Endothelial cell of umbilical vein (primary cell): ENCODE measurements around the gene UBAP2L. TPM values are rescaled to one million over a fixed set of nuclear protein-coding genes. Genes with fewer than 3 reads are reported as not detected.

ENCODE experiments used
- Bru-seq: library from RNA; stranded (reverse); fragments of 400-500 nt; gene quantifications from one replicate; lab custom pipeline; 2021; lab: Mats Ljungman, UMichigan
- BruChase-seq, 2 experiments: library from RNA; stranded (reverse); fragments of 400-500 nt; gene quantifications; one replicate each; lab custom pipeline; 2021; lab: Mats Ljungman, UMichigan
- BruUV-seq: library from RNA; stranded (reverse); fragments of 400-500 nt; replicated peaks from 2 replicates; lab custom pipeline; 2021; lab: Mats Ljungman, UMichigan
- CTCF ChIA-PET: fragments of 300-600, 350-600 bp; sonication (Branson Sonifier 250); formaldehyde crosslinking; loops from one replicate; lab custom pipeline; 2021; ENCODE audit warnings: antibody characterized with exemption, inconsistent platforms; lab: Charles Lee
- POLR2A ChIA-PET: fragments of 300-600, 350-600 bp; sonication (Branson Sonifier 250); formaldehyde crosslinking; loops from one replicate; lab custom pipeline; 2021; ENCODE audit warnings: antibody characterized with exemption, inconsistent platforms; lab: Charles Lee
- DNase-seq: peaks from one replicate; pipeline ENCODE4 v3.0.0-alpha.2; 2011; ENCODE audit warnings: low read depth, low spot score
- FAIRE-seq: peaks from 2 replicates; lab custom pipeline; 2011; peaks lifted over from hg19 to GRCh38; lab: Jason Lieb, UNC
- H2AFZ ChIP-seq: 2 replicates; pipeline ENCODE4 v1.6.0; 2012; ENCODE audit warnings: low read depth, low read length, control low read depth, inconsistent platforms
- H3K27ac ChIP-seq: 2 replicates; pipeline ENCODE4 v1.5.1; 2011; ENCODE audit warnings: low read depth, mild to moderate bottlenecking, control low read depth, low read length, moderate library complexity; ENCODE audit not compliant: insufficient read depth
- H3K27me3 ChIP-seq, 2 experiments: 2 replicates each; pipeline versions ENCODE4 v1.6.0 to v1.6.1; 2011; ENCODE audit warnings: low read length in 2 of 2, mixed read lengths in 1 of 2; ENCODE audit not compliant: control insufficient read depth in 2 of 2, insufficient read depth in 2 of 2
- H3K36me3 ChIP-seq, 2 experiments: 2 replicates in 1 of 2; 3 replicates in 1 of 2; pipeline ENCODE4 v1.5.1; 2011; ENCODE audit warnings: low read length in 2 of 2, mild to moderate bottlenecking in 1 of 2, moderate library complexity in 1 of 2; ENCODE audit not compliant: control insufficient read depth in 2 of 2, insufficient read depth in 2 of 2; ENCODE audit errors: extremely low read depth in 1 of 2
- H3K4me1 ChIP-seq: 3 replicates; pipeline ENCODE4 v1.5.1; 2011; ENCODE audit warnings: mild to moderate bottlenecking, low read length; ENCODE audit not compliant: control insufficient read depth, insufficient read depth; ENCODE audit errors: extremely low read depth
- H3K4me2 ChIP-seq: 2 replicates; pipeline ENCODE4 v1.6.1; 2011; ENCODE audit warnings: low read length, control low read depth, mixed read lengths; ENCODE audit not compliant: insufficient read depth
- H3K4me3 ChIP-seq, 3 experiments: fragments of 200-600 bp in 1 of 3; sonication (generic), shearing (Covaris generic) in 1 of 3; replicated peaks in 1 of 3; 2 replicates each; pipeline ENCODE4 v1.5.1; 2011 to 2016; ENCODE audit warnings: control low read depth in 3 of 3, low read length in 3 of 3, mild to moderate bottlenecking in 2 of 3, inconsistent platforms in 1 of 3, low read depth in 1 of 3, moderate library complexity in 1 of 3; ENCODE audit not compliant: insufficient read depth in 1 of 3
- H3K79me2 ChIP-seq: 2 replicates; pipeline ENCODE4 v1.6.0; 2012; ENCODE audit warnings: low read length, inconsistent platforms; ENCODE audit not compliant: control insufficient read depth, insufficient read depth
- H3K9ac ChIP-seq: replicated peaks from 2 replicates; pipeline ENCODE3; 2011; ENCODE audit warnings: low read length, control low read depth; ENCODE audit not compliant: insufficient read depth; ENCODE audit errors: extremely low read depth
- H3K9me1 ChIP-seq: replicated peaks from 3 replicates; pipeline ENCODE4 v1.6.0; 2011; ENCODE audit warnings: mild to moderate bottlenecking, low read length; ENCODE audit not compliant: control insufficient read depth, insufficient read depth; ENCODE audit errors: extremely low read depth
- H3K9me3 ChIP-seq: replicated peaks from 2 replicates; pipeline ENCODE4 v1.5.1; 2012; ENCODE audit warnings: low read length, inconsistent platforms; ENCODE audit not compliant: control insufficient read depth, insufficient read depth
- H4K20me1 ChIP-seq: replicated peaks from 2 replicates; pipeline ENCODE3; 2011; ENCODE audit warnings: mild to moderate bottlenecking, low read length; ENCODE audit not compliant: control insufficient read depth, insufficient read depth; ENCODE audit errors: extremely low read depth
- EZH2 ChIP-seq: IDR thresholded peaks from 2 replicates; pipeline ENCODE4 v1.6.1; 2012; ENCODE audit warnings: borderline replicate concordance, low read depth, mild to moderate bottlenecking, moderate library complexity, low read length, inconsistent platforms; ENCODE audit not compliant: severe bottlenecking
- MAX ChIP-seq: IDR thresholded peaks from 2 replicates; pipeline ENCODE4 v1.6.1; 2011; ENCODE audit not compliant: insufficient read depth, insufficient read length
- MYC ChIP-seq: IDR thresholded peaks from one replicate; pipeline ENCODE4 v1.6.1; 2011; ENCODE audit warnings: mild to moderate bottlenecking, low read depth, low read length
- POLR2A ChIP-seq: IDR thresholded peaks from 2 replicates; pipeline ENCODE4 v1.6.1; 2012; ENCODE audit warnings: low read depth, mild to moderate bottlenecking, control low read depth, low read length
- POLR2AphosphoS5 ChIP-seq: IDR thresholded peaks from 2 replicates; pipeline ENCODE4 v1.6.1; 2012; ENCODE audit warnings: low read depth, mild to moderate bottlenecking, control low read depth, low read length, moderate library complexity; ENCODE audit not compliant: insufficient read depth
- dilution Hi-C: fragments of 300-500 bp; cut with MboI; formaldehyde crosslinking; loops from one replicate; pipeline ENCODE4 v1.15.0; 2019; ENCODE audit warnings: low sequenced_read_pairs; ENCODE audit not compliant: extremely low pct_ligation_motif_present
- intact Hi-C: fragments of 100-400 bp; cut with micrococcal nuclease; formaldehyde crosslinking; loops from one replicate; pipeline ENCODE4 v1.10.0; 2022
- long read RNA-seq: library from polyadenylated mRNA; stranded (forward); transcript quantifications from one replicate; pipeline ENCODE4 v2.0.0, GENCODE V29; 2021
- polyA minus RNA-seq, 3 experiments: library from RNA; depleted of rRNA, polyadenylated mRNA; stranded (reverse); fragments of >200 nt; gene quantifications; 1 replicate in 1 of 3; 2 replicates in 2 of 3; pipeline ENCODE4 v1.2.3, GENCODE V29; 2011
- polyA plus RNA-seq, 4 experiments: library from polyadenylated mRNA; depleted of rRNA in 3 of 4; stranded (reverse) in 3 of 4; unstranded in 1 of 4; fragments of >200 nt; gene quantifications; 2 replicates each; pipeline versions ENCODE4 v1.2.1 to v1.2.3, GENCODE V29; 2011 to 2012; ENCODE audit warnings: missing spikeins in 1 of 4
- total RNA-seq: library from RNA; stranded (reverse); gene quantifications from 2 replicates; pipeline ENCODE4 v1.2.3, GENCODE V29; 2021

Gene UBAP2L
- total RNA-seq (229 and 235 TPM in 2 replicates), polyA plus RNA-seq (280 and 323 TPM in 2 replicates), polyA minus RNA-seq (366 and 370 TPM in 2 replicates), Bru-seq, nascent RNA (percentile 95 among the genes with signal in this experiment), BruChase-seq, experiment 1, labeled RNA remaining after a 6-hour chase (percentile 95 among the genes with signal in this experiment), BruChase-seq, experiment 2, labeled RNA remaining after a 2-hour chase (percentile 95 among the genes with signal in this experiment)
- polyA plus RNA-seq (2011; cell fraction: cytosol; rRNA removed), result 109 and 127 TPM in 2 replicates
- 442 and 476 TPM in 2 replicates for polyA plus RNA-seq (2011; cell fraction: nucleus; rRNA removed)
- 123 and 166 TPM in 2 replicates for polyA plus RNA-seq (2012)
- polyA minus RNA-seq (2011; cell fraction: cytosol; rRNA and poly(A)+ RNA removed), result 60.5 TPM
- 247 and 358 TPM in 2 replicates for polyA minus RNA-seq (2011; cell fraction: nucleus; rRNA and poly(A)+ RNA removed)
- long read RNA-seq, transcript UBAP2L-207 (27 exons, 3,988 nt), result major isoform, 6 of 251 reads
- long read RNA-seq, partial matches to known transcripts, result 44 of 251 reads
- long read RNA-seq, other reads (novel, unspliced or antisense), result 200 of 251 reads

- intact Hi-C loops, result loop anchor here (1.0 to 2.0 kb wide), 6 partner anchors 30 to 338 kb away; partner anchors contain the start of genes HAX1 and UBE2Q1
- Histone ChIP-seq H3K36me3 (peaks cover 7 to 10% of the 10 kb centered on the region in 2 experiments), H2AFZ (peak within 1 kb of the TSS; percentile 29), H3K4me3 (peak within 1 kb of the TSS; percentile 65 to 93 (median 90)), H3K4me2 (peak within 1 kb of the TSS; percentile 93), H3K9me3 (no peaks in the 10 kb centered on the region), H3K9me1 (no peaks in the 10 kb centered on the region), H4K20me1 (no peaks in the 10 kb centered on the region), H3K79me2 (peaks cover 83% of the 10 kb centered on the region), H3K4me1 (peaks cover 25% of the 10 kb centered on the region), H3K27ac (peak within 1 kb of the TSS; percentile 93), H3K27me3 (no peaks in the 10 kb centered on the region), H3K9ac (peak within 1 kb of the TSS; percentile 98)
- CTCF ChIA-PET, result interaction anchor here (1.0 to 2.4 kb wide), 3 partner anchors 21 to 114 kb away, joined by 5 to 25 read pairs (median 7); no protein-coding TSS in a partner anchor
- dilution Hi-C loops, result no loop called here
- POLR2A ChIA-PET, result interaction anchor here (0.7 to 1.3 kb wide), 6 partner anchors 10 to 671 kb away, joined by 3 to 9 read pairs (median 6); partner anchors contain the start of gene RPS27
- TF ChIP-seq MAX (peak; percentile 99), EZH2 (no peak), POLR2AphosphoS5 (peak; percentile 50), POLR2A (peak; percentile 87), MYC (peak; percentile 90)
- TSS peak; percentile 61 for BruUV-seq
- peak; percentile 100 for DNase-seq
- peak; percentile 91 for FAIRE-seq
Measured at GRCh38 chr1:154220071-154220969, at the start of gene UBAP2L. Gene UBAP2L (plus strand): TSS chr1:154220955. CDS start chr1:154225124, 4,169 bp downstream.
